NCI-H146 (cell line): ENCODE data around the gene STIMATE.

Experiments used
- DNase-seq: peaks from one replicate; lab custom pipeline; 2025; lab: John Stamatoyannopoulos, UW

The STIMATE gene

DNA sequence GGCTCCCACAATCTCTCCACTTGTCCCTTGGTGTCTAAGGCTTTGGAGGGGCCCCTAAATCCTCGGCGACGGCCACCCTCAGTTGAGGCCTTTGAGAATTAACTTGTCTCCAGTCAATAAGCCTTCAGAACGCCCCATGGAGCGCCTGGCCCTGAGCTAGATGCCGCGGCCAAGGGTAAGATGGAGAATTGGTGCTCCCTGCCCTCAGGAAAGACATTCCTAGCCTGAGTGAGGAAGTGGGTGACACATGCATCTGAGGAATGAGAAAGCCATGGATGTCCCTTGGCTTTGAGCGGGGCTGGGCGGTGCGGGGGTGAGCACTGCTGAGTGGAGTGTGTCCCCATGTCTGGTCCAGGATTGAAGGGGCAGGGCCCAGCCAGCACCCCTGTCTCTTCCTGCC lies 80.1 kb downstream of the STIMATE start:
- DNase-seq = no peak

DNA sequence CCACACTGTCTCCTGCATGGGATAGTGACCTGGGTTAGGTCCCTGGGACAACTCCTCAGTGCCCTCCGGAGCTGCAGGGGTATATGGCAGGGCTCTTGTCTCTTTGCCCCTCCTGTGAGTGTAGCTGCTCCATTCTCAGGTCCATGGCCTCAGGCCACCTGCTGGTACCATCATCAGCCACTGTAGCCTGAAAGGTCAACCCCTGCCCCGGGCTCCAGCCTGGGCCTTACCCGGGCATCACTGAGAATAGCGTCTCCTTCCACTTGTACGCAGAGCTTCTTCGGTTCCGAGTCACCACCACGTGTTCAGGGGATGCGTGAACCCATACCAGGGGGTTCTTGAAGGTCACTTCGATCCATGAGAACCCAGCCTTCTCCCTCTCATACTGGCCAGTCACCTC lies 80.7 kb downstream of the STIMATE start:
- DNase-seq = no peak

DNA sequence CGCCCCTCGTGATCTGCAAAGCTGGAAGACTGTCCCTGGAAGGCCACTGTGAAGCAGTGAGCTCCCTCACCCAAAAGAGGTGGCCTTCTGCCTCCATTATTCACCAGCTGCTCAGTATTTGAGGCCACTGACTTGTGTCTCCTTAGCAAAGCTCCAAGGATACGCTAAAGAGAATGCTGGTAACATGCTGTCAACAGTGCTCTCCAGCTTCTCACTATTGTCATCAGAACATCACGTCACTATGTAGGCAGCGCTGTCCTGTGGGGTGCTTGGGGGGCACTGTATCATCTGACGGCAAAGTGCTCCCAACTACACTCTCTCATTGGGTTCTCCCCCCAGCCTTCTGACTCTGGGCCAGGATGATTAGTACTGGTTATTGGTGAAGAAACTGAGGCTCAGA lies 81.1 kb downstream of the STIMATE start:
- DNase-seq = no peak

DNA sequence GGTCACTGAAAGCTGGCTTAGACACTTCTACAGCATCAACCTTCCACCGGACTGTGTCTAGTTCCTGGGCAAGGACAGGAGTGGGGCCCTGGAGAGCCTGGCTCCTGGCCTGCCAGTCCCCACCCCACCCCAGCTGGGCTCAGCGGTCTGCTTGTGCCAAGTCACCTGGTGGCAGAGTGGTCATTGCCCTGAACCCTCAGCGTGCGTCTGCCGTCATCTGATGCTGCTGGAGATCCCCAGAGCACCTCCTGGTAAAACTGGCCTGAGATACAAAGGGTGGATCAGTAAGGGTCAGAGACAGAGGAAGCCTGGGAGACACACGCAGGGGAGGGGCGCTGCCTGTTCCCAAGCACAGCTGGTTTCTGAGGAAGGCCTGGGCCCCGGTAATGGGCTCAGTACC lies 83.5 kb downstream of the STIMATE start:
- no peak for DNase-seq

DNA sequence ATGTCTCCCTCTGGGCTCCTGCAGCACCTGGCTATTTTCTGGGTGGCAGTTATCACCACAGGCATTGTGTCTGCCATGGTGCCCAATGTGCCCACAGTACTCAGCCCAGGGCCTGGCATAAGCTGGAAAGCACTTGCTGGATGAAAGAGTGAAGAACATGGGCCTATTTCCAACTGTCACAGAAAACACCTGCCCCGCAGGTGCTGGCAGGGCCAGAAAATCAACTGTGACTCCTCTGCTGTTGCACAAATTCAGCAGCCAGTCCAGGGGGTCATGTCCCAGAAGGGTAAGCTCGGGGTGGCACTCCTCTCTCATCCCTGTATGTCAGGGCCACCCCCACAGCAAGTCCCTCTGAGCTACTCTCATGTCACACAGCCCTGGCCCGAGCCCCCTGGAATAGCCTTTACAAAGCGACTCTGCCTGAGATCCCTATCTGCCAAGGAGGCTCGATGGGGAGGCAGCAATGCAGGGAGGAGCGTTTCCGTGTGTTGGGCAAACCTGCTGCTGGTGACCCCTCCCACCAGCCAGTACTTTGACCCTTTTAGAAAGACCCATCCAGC lies 85.8 kb downstream of the STIMATE start:
- DNase-seq = no peak

DNA sequence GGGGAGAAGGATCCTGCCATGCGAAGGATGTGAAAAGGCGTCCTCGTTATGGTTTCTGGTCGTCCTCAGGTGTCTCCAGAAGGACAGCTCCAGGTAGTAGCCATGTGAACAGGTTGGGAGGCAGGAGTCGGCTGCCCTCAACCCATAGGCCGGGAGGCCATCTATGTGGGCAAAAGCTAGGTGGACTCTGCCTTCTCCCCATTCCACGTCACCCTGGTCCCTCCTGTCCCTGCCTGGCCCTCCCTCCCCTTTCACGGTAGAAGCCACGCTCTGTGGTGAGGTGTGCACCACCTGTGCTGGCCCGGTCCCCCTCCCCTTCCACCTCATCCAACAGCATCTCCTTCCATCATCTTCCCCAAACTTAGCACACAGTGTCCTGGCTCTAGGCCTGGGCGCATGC lies 86.4 kb downstream of the STIMATE start:
- DNase-seq = no peak

DNA sequence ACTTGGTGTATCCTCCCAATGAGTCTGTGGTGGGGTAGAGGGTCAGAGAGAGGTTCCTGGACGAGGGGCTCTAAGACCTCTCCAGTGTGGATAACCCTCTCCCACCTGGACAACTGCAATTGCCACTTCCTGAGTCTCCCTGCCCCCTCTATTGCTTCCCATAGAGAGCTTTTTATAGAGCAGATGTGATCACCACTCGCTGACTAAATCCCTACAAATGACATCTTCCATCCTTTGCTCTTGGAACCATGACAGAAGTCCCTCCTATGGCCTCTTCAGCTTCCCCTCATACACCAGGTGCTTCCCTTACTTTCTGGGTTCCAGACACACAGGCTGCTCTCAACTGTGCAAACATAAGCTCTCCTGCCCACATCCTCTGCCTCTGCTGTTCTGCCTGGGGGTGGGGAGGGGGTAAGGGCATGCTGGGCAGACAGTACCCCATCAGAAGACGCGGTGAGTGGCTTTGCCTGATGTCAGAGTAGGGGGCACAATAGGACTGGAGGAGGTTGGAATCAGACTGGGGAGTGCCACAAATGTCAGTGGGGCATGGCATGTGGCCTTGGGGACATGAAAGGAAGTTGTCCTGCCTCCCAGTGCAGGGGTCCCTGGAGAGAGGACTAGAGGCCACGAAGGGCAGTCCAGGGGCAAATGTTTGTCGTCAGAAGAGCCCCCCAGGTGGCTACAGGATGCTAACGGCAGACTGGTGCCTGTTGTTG lies 87.5 kb downstream of the STIMATE start:
- no peak for DNase-seq

DNA sequence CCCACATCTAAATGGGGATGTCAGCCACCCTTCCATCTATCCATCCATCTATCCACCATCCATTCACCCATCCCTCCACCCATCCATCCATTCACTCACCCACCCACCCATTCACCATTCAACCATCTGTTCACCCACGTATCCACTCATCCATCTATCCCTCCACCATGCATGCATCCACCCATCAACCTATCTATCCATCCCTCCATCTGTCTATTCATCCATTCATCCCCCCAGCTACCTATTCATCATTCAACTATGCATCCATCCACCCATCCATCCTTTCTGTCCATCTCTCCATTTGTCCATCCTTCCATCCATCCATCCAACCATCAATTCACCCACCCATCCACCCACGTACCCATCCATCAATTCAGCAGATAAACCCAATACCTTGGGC lies 88.2 kb downstream of the STIMATE start:
- DNase-seq = no peak

DNA sequence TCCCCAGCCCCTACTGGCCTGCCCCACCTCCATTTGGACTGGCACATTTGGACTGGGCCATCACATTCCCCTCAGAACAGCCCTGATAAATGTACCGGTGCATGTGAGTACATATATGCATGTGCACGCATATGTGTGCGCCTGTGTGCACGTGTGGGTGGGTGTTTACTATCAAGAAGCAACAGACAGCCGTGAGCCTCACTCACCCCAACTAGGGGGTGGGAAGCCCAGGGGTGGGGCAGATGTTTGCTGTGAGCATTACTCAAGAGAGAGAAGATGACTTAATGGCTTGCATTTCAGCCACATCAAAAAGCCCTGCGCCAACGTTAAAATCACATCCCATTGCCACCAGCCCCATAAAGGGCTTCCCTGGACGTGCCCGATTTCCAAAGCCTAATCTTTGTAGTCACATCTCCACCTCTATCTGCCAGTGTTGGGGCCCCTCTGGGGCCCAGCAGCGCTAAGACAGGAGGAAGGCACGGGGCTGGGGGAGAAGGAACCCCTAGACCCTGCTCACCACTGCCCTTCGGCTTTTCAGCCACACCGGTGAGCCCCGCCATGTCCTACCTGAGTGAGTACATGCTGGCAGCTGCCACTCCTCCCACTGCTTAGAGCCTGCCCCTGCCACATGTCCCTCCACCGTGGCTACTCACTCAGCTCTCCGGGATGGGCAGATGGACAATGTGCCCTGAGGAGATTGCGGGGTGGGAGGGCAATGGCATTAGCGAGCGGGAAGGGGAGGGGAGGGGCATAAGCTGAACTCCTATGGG lies 91.9 kb downstream of the STIMATE start:
- no peak for DNase-seq

DNA sequence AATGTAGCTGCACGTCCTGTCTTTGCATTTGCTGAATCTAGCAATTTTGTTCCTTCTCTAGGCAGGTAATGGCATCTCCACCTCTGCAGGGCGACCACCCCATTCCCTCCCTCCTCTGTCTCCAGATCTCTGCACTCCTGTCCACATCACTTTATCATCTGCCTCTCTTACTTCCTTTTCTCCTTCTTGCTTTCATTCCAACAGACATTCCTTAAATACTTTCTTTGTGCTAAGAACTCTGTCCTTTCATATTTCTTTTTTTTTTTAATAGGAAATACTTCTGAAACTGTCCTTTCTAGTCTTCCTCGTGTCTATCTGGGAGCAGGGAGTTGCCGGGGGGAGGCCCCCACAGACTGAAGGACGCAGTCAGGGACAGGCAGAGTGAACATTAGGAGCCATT lies 95.5 kb downstream of the STIMATE start:
- no peak for DNase-seq

DNA sequence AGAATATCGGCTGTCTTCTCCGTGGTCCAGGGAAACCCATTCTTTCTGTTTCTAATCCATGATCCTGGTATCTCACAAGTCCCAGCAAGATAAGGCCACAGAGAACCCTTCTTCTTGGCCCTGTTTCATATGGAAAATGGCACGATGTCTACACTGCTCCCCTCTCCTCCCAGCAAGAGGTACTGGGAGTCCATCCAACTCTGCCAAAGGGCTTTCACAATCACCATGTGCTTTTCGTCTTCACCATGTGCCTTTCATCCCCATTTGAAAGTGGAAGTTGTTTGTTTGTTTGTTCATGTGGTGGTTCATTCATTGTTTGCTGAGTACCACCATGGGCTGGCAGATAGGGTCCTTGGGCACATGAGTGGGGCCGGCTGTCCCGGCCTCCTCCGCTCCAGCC lies 97.3 kb downstream of the STIMATE start:
- no peak for DNase-seq

DNA sequence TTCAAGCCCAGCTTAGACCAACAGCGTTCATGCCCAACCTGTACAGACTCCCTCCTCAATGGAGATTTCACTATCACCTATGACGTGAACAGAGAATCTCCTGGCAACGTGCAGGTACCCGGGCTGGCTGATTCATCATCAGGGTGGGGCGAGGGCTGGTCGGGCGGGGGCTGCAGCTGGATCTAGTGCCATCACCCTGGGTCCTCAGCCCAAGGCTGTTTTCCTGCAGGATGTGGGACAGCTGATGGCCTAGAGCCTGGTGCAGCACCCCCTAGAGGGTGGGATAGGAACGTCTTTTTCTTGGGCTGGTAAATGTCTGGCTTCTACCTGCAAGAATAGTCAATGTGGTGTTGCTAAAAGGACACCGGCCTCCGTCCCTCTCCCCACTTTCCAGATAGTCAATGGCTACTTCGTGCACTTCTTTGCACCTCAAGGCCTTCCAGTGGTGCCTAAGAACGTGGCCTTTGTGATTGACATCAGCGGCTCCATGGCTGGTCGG lies 98.3 kb downstream of the STIMATE start:
- DNase-seq = no peak

DNA sequence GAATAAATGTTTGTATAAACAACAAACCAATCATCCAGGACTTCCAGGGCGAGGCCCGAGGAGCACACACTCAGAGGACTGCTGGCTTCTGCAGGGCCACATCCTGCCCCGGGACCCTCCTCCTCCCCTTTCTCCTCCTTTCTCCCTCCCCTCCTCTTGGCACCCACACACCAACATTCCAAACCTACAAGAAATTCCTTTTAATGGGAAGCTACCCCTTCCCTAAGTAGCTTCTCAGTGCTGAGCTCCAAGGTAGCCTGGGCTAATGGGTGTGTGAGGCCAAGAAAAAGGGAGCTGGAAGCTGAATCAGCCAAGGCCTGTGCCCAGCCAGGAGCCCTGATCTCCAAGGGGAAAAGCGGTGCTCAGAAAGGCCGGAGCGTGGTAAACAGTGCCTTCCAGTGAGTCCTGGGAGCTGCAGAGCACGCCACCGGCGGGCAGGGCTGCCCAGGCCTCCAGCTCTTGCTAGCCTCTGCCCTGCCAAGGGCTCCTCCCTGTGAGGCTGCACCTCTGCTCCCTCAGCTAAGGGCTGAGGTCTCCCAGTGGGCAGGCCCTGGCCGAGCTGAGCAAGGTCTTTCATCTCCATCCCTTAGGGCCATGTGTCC lies 98.9 kb downstream of the STIMATE start:
- no peak for DNase-seq

DNA sequence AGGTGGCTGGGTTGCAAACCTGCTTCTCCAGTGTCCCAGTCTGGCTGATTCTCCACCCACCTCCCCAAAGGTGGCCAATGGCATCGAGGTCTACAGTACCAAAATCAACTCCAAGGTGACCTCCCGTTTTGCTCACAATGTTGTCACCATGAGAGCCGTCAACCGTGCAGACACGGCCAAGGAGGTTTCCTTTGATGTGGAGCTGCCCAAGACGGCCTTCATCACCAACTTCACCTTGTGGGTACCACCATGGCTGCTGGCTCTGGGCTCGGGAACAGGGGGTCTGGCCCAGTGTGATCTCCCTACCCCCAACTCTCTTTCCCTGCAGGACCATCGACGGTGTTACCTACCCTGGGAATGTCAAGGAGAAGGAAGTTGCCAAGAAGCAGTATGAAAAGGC lies 100.9 kb downstream of the STIMATE start:
- no peak for DNase-seq

DNA sequence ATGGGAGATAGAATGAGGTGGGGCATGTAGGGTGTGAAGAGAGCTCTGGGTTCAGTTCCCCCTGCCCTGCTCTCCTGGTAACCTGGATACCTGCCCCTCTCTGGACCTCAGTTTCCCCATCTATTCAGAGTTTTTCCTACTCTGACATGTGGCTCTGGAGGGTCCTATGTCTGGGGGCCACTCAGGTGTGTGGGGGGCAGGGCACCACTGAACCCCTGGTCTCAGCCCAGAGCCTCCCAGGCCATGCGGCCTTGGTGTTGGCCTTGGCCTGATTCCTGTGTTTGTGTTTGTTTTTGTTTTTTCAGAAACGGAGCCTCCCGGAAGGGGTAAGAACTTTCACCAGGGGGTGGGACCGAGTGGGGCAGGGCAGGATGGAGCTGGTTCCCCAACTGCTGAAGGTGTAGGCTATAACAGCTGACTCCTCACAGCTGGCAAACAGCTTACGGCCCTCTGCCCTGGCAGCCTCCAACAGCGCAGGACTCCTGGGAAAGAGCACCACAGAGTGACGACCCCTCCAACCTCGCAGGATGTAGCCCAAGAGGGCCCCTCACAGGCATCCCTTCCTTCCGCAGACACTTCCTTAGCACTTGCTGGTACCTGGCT lies 101.9 kb downstream of the STIMATE start:
- DNase-seq = no peak

DNA sequence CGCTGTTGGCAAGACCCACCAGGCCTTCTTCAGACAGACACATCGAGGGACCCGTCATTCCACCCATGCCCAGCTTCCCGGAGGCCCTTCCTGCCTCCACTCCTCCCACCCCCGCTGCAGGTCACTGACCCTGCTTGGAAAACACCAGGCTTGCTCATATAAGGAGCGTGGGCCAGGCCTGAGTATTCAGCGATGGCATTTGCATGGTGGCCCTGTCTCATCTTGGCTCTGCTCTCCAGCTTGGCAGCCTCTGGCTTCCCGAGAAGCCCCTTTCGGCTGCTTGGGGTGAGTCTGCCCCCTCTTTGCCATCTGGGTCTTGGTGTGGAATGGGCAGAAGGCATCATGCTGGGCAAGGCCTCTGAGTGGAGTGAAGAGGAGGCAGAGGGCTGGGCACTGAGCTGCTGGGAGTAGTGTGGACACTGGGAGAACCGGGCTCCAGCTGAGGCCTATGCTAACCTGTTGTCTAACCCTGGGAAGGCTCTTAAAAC lies 102.7 kb downstream of the STIMATE start, which contains the start of gene ITIH3:
ITIH3 (plus strand) TSS at position 185 of the 488 bp plus-strand sequence; CDS start at position 193, 8 bp downstream.
- no peak for DNase-seq

DNA sequence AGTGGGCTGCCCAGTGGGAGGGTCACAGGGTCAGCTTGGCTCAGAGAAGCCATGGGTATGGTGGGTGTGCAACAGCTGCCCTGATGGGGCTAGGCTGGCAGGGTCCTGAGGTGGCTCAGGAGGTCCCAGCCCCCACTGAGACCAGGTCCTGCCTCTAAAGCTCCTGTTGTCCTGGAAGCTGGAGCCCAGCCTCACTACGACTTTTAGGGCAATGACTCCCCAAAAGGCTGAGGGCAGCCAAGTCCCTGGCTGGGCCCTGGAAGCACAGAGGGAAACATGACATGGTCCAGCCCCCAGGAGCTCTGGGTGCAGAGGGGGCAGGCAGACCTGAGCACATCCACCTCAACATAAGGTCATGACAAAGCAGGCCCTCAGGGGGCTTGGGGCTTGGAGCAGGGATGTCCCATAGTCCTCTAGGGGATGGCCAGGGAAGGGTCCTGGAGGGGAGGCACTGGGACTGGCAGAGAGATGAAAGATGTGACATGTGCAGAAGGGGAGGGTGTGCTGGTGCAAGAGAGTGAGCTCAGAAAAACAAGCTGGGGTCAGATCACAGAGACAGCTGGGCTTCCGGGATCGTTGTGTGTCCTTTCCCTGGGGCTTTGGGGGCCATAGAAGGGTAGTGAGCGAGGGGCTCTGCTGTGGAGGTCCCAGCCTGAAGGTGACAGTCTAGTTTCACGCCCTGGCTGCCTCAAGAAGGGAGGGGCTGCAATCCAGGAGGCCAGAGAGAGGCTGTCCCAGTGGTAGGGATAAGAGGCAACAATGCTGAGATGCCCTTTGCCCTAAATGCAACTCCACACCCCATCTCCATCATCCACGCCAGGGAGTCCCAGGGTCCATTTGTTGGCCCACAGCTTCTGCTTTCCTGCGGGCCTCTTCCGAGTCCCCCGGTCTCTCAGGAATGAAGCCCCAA lies 103.4 kb downstream of the STIMATE start:
- no peak for DNase-seq

DNA sequence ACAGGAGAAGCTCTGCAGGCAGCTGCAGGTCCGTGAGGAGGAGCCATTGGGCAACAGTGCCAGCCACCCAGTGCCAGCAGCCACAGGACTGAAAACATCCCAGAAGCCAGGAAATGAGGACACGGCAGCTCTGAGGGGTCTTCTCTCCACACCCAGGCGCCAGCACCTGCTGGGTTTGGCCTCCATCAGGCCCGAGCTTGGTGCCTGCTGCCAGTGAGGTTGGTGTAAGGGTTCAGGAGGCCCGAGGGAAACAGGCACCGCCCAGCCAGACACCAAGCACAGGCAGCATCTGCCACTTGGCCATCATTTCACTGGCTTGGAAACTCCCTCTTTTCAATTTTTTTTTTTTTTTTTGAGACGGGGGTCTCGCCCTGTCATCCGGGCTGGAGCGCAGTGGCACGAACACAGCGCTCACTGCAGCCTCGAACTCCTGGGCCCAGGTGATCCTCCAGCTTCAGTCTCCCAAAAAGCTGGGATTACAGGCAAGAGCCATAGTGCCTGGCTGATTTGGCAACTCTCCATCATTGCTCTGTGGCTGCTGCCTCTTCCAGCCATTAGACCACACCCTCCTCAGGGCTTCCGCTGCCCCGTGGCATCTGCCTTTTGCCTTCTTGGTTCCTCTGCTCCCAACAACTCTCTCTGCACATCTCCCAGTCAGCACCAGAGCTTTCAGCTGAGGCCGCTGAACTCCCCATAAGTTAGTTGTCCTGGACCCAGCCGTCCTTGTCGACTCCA lies 104.2 kb downstream of the STIMATE start:
- no peak for DNase-seq

DNA sequence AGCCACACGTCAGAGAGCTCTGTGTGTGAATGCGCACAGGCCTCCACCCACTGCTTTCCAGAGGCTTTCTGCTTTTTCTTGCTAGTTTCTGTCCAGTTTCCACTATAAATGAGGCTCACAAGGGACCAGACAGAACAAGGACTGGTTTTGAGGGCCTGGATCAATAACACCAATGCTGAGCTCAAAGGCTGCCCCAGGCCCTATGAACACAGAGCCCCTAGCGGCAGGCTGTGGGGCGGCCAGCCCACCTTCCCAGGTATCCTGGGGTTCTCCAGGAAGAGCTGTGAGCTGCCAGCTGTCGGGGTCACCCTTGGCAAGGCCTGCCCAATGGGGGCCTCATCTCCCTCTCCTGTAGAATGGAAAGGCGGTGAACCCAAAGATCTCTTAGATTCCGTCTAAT lies 104.9 kb downstream of the STIMATE start:
- DNase-seq = no peak

DNA sequence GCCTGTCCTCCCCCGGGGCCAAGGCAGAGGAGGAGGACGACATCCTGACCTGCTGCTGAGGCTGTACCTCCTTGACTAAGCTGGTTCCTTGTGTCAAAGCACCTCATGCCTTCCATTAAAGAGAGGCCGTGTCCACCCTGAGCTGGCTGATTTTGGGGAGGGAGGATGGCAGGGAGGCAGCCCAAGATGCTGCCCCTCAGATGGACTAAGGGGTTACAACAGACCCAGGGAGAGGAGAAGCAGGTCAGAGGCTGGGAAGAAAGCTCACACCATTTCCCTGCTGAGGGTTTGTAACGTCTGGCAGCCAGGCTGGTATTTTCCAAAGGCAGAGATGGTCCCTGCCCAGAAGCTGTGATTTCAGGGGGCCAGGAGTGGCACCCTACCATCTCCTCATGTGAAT lies 105.4 kb downstream of the STIMATE start:
- DNase-seq = no peak
